DND-41 (cell line): ENCODE data around the gene PEF1.

Source experiments
- EZH2 ChIP-seq: IDR thresholded peaks from 3 replicates; pipeline ENCODE4 v1.6.1; 2012; ENCODE audit warnings: borderline replicate concordance, low read depth, mild to moderate bottlenecking, moderate library complexity, low read length, inconsistent platforms; ENCODE audit not compliant: severe bottlenecking
- TF ChIP-seq, protein P1 (sequence below): IDR thresholded peaks from 2 replicates; pipeline ENCODE4 v1.5.1; 2012; ENCODE audit warnings: borderline replicate concordance, low read length, moderate library complexity, mild to moderate bottlenecking; ENCODE audit not compliant: poor library complexity, severe bottlenecking; ENCODE audit errors: extremely low read depth

DNA sequence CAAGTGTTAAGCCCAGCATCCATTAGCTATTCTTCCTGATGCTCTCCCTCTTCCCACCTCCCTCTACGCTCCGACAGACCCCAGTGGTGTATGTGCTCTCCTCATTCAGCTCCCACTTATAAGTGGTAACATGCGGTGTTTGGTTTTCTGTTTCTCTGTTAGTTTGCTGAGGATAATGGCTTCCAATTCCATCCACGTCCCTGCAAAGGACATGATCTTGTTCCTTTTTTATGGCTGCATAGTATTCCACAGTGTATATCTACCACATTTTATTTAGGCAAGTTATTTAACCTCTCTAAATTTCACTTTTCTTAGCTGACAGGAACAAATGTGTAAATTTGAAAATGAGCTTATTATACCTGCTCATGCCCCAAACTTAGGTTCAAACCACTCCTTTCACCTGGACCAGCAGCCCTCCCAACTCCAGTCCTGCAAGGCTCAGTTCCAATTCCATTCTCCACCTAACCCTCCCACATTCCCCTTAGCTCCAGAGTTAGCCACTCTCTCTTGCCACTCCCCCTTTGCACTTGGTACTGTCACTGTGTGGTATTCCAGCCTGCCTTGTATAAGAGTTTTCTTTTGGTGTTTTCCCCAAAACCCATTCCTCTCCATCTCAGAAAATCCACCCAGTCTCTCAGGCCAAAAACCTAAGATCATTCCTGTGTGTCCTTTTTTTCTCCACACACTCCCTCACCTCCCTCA, 1.7 kb upstream of the PEF1 start:
- TF ChIP-seq, protein P1, sequence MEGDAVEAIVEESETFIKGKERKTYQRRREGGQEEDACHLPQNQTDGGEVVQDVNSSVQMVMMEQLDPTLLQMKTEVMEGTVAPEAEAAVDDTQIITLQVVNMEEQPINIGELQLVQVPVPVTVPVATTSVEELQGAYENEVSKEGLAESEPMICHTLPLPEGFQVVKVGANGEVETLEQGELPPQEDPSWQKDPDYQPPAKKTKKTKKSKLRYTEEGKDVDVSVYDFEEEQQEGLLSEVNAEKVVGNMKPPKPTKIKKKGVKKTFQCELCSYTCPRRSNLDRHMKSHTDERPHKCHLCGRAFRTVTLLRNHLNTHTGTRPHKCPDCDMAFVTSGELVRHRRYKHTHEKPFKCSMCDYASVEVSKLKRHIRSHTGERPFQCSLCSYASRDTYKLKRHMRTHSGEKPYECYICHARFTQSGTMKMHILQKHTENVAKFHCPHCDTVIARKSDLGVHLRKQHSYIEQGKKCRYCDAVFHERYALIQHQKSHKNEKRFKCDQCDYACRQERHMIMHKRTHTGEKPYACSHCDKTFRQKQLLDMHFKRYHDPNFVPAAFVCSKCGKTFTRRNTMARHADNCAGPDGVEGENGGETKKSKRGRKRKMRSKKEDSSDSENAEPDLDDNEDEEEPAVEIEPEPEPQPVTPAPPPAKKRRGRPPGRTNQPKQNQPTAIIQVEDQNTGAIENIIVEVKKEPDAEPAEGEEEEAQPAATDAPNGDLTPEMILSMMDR, result no peak
- no peak for TF ChIP-seq EZH2
